GM12878 (cell line): ENCODE data around the gene ZMAT3. TPM values are rescaled to one million over a fixed set of nuclear protein-coding genes. Genes with fewer than 3 reads are reported as not detected.

Source experiments
- ATAC-seq: fragments of 200-7000 bp; cut with Tn5 transposase; 3 replicates; pipeline ENCODE4 v1.9.1; 2020; ENCODE audit warnings: mild to moderate bottlenecking, moderate library complexity
- BruUV-seq: library from RNA; stranded (reverse); fragments of 400-500 nt; replicated peaks from 2 replicates; lab custom pipeline; 2021; lab: Mats Ljungman, UMichigan
- CTCF ChIA-PET: fragments of 300-600 bp; sonication (Branson Sonifier 250); formaldehyde crosslinking; extraction: SDS; loops from one replicate; lab custom pipeline; 2021; ENCODE audit warnings: inconsistent platforms; lab: Yijun Ruan, JAX
- POLR2A ChIA-PET: fragments of 350-600 bp; formaldehyde crosslinking; extraction: SDS; loops from one replicate; lab custom pipeline; 2021; ENCODE audit warnings: inconsistent platforms; lab: Charles Lee
- RAD21 ChIA-PET: fragments of 300-600 bp; sonication (Branson Sonifier 250); formaldehyde crosslinking; loops from one replicate; lab custom pipeline; 2023; ENCODE audit warnings: antibody characterized with exemption; ENCODE audit not compliant: unreplicated experiment; lab: Charles Lee
- SMC1A ChIA-PET: fragments of 300-600 bp; sonication (Branson Sonifier 250); formaldehyde crosslinking; loops from one replicate; lab custom pipeline; 2023; ENCODE audit not compliant: unreplicated experiment, uncharacterized antibody; lab: Charles Lee
- DNase-seq: peaks from one replicate; pipeline ENCODE4 v3.0.0-alpha.2; 2011; ENCODE audit warnings: low read depth, low spot score
- FAIRE-seq: peaks from 3 replicates; lab custom pipeline; 2011; peaks lifted over from hg19 to GRCh38; lab: Jason Lieb, UNC
- H2AFZ ChIP-seq: 2 replicates; pipeline ENCODE4 v1.6.0; 2011; ENCODE audit warnings: low read depth, low read length, control low read depth; ENCODE audit not compliant: control insufficient read depth
- H3K27ac ChIP-seq: 2 replicates; pipeline ENCODE4 v1.5.1; 2011; ENCODE audit warnings: control low read depth; ENCODE audit not compliant: control insufficient read depth, insufficient read depth
- H3K27me3 ChIP-seq, 2 experiments: replicated peaks in 1 of 2; 2 replicates each; pipeline versions ENCODE4 v1.6.0 to v1.6.1; 2011; ENCODE audit warnings: low read length in 1 of 2; ENCODE audit not compliant: control insufficient read depth in 2 of 2, insufficient read depth in 2 of 2
- H3K36me3 ChIP-seq, 2 experiments: 2 replicates each; pipeline ENCODE4 v1.5.1; 2011; ENCODE audit warnings: low read length in 1 of 2; ENCODE audit not compliant: control insufficient read depth in 2 of 2, insufficient read depth in 2 of 2
- H3K4me1 ChIP-seq: 2 replicates; pipeline ENCODE4 v1.6.1; 2011; ENCODE audit warnings: mild to moderate bottlenecking, low read length, moderate library complexity, mixed read lengths; ENCODE audit not compliant: control insufficient read depth, insufficient read depth
- H3K4me2 ChIP-seq: 2 replicates; pipeline ENCODE4 v1.6.0; 2011; ENCODE audit warnings: control low read depth; ENCODE audit not compliant: control insufficient read depth, insufficient read depth
- H3K4me3 ChIP-seq: fragments of 200-600 bp; sonication (generic); 2 replicates; pipeline ENCODE4 v1.5.1; 2016
- H3K79me2 ChIP-seq: 2 replicates; pipeline ENCODE4 v1.6.0; 2011; ENCODE audit warnings: low read length; ENCODE audit not compliant: control insufficient read depth, insufficient read depth
- H3K9ac ChIP-seq: 2 replicates; pipeline ENCODE4 v1.8.0; 2011; ENCODE audit warnings: low read length, control low read depth, mixed read lengths; ENCODE audit not compliant: control insufficient read depth, insufficient read depth
- H3K9me3 ChIP-seq: replicated peaks from 3 replicates; pipeline ENCODE4 v1.5.1; 2011; ENCODE audit warnings: mild to moderate bottlenecking, low read length; ENCODE audit not compliant: control insufficient read depth, insufficient read depth
- H4K20me1 ChIP-seq: 2 replicates; pipeline ENCODE4 v1.6.0; 2011; ENCODE audit not compliant: control insufficient read depth, insufficient read depth
- CHD1 ChIP-seq: IDR thresholded peaks from 2 replicates; pipeline ENCODE4 v1.6.1; 2012; ENCODE audit warnings: low read depth, low read length, improper control_type of control experiment
- FOXM1 ChIP-seq: IDR thresholded peaks from 2 replicates; pipeline ENCODE4 v1.6.1; 2012; ENCODE audit warnings: low read depth, mild to moderate bottlenecking, inconsistent platforms, low read length, moderate library complexity
- IRF4 ChIP-seq: IDR thresholded peaks from 2 replicates; pipeline ENCODE4 v1.6.1; 2011; ENCODE audit warnings: low read depth, low read length
- JUNB ChIP-seq: IDR thresholded peaks from 2 replicates; pipeline ENCODE4 v1.6.1; 2016; ENCODE audit warnings: antibody characterized with exemption, mild to moderate bottlenecking
- MTA2 ChIP-seq: fragments of 450-650 bp; IDR thresholded peaks from 2 replicates; pipeline ENCODE4 v1.6.1; 2016; ENCODE audit warnings: low read depth, mild to moderate bottlenecking, moderate library complexity
- POLR2AphosphoS2 ChIP-seq: IDR thresholded peaks from 2 replicates; pipeline ENCODE4 v1.6.1; 2011; ENCODE audit warnings: low read depth, mild to moderate bottlenecking, low read length, improper control_type of control experiment, moderate library complexity
- RUNX3 ChIP-seq: IDR thresholded peaks from 2 replicates; pipeline ENCODE4 v1.6.1; 2012; ENCODE audit warnings: low read length, inconsistent platforms
- in situ Hi-C: fragments of 300-500 bp; cut with MboI; formaldehyde crosslinking; loops from 9 replicates; pipeline ENCODE4 v1.14.3; 2018; ENCODE audit warnings: mixed read lengths
- intact Hi-C: fragments of 100-400 bp; cut with micrococcal nuclease; formaldehyde crosslinking; loops from one replicate; pipeline ENCODE4 v1.14.2; 2022; ENCODE audit not compliant: unreplicated experiment
- polyA plus RNA-seq, 11 experiments: library from polyadenylated mRNA; depleted of rRNA in 4 of 11; unstranded in 6 of 11; stranded (reverse) in 5 of 11; fragments of >200 nt; fragmentation: Nextera tagmentation in 4 of 11; fragmentation: Illumina TruSeq in 1 of 11; extraction: Ambion mirVana in 4 of 11; extraction: Trizol in 1 of 11; gene quantifications; 1 replicate in 1 of 11; 2 replicates in 10 of 11; pipeline versions ENCODE4 v1.2.1 to v1.2.3, GENCODE V29; 2011 to 2016; ENCODE audit warnings: inconsistent platforms in 2 of 11, missing spikeins in 2 of 11, low read depth in 1 of 11
- total RNA-seq, 4 experiments: library from RNA; depleted of rRNA in 3 of 4; stranded (reverse); fragments of >200 nt in 3 of 4; fragmentation: Illumina TruSeq in 1 of 4; extraction: Trizol in 1 of 4; gene quantifications; 2 replicates each; pipeline versions ENCODE4 v1.2.1 to v1.2.3, GENCODE V29; 2013 to 2021
- TF ChIP-seq, protein P1 (sequence below): IDR thresholded peaks from 2 replicates; pipeline ENCODE4 v1.6.1; 2012; ENCODE audit warnings: low read depth, low read length, improper control_type of control experiment
- TF ChIP-seq, protein P2 (sequence below): fragments of 450-650 bp; IDR thresholded peaks from 2 replicates; pipeline ENCODE4 v1.6.1; 2017; ENCODE audit warnings: mild to moderate bottlenecking, moderate library complexity
- TF ChIP-seq, protein P3 (sequence below): IDR thresholded peaks from 2 replicates; pipeline ENCODE4 v1.6.1; 2011; ENCODE audit warnings: low read depth, mild to moderate bottlenecking, low read length, moderate library complexity, borderline replicate concordance; ENCODE audit errors: extremely low read depth

ZMAT3 gene
- total and polyA plus RNA-seq, 10 of the 15 experiments (the other 5 are each of a cell fraction or from before 2014, with no cell fraction given), result 6.2 to 55.9 (median 25.8) TPM

DNA sequence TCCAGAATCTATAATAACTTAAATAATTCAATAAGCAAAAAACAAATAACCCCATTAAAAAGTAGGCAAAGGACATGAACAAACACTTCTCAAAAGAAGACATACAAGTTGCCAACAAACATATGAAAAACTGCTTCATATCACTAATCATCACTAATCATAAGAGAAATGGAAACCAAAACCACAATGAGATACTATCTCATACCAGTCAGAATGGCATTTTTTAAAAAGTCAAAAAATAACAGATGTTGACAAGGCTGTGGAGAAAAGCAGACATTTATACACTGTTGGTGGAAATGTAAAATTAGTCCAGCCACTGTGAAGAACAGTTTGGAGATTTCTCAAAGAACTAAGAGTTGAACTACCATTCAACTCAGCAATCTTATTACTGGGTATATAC is 19.5 kb upstream of the ZMAT3 start:
- in situ Hi-C loops, result no loop called here
- ChIA-PET RAD21 (interaction anchor here (0.6 kb wide), 1 partner anchor 21 kb away, joined by 3 read pairs; no protein-coding TSS in a partner anchor), CTCF (no interaction called here)

More for the DNA sequence above, 19.5 kb upstream of the ZMAT3 start:
- ChIA-PET SMC1A (interaction anchor here (0.7 to 1.9 kb wide), 8 partner anchors 10 to 382 kb away, joined by 3 to 7 read pairs (median 3); no protein-coding TSS in a partner anchor), POLR2A (interaction anchor here (0.7 kb wide), 1 partner anchor 215 kb away, joined by 3 read pairs; no protein-coding TSS in a partner anchor)
- no peaks in the 10 kb centered on the region for H3K36me3 ChIP-seq
- no peak overlapping the region for H3K9ac ChIP-seq
- TF ChIP-seq MTA2, result peak; percentile 44; the same call in 1 of the 2 replicates
- no peak for TF ChIP-seq POLR2AphosphoS2
- TF ChIP-seq JUNB, result peak; percentile 71
- TF ChIP-seq CHD1, result no peak
- TF ChIP-seq RUNX3, result peak; percentile 65; the same call in 1 of the 2 replicates
- TF ChIP-seq, protein P1, sequence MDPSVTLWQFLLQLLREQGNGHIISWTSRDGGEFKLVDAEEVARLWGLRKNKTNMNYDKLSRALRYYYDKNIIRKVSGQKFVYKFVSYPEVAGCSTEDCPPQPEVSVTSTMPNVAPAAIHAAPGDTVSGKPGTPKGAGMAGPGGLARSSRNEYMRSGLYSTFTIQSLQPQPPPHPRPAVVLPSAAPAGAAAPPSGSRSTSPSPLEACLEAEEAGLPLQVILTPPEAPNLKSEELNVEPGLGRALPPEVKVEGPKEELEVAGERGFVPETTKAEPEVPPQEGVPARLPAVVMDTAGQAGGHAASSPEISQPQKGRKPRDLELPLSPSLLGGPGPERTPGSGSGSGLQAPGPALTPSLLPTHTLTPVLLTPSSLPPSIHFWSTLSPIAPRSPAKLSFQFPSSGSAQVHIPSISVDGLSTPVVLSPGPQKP, result no peak
- 0 out of 2 replicates have a peak, but pooled peaks have one; percentile 14 for TF ChIP-seq IRF4
- TF ChIP-seq, protein P2, sequence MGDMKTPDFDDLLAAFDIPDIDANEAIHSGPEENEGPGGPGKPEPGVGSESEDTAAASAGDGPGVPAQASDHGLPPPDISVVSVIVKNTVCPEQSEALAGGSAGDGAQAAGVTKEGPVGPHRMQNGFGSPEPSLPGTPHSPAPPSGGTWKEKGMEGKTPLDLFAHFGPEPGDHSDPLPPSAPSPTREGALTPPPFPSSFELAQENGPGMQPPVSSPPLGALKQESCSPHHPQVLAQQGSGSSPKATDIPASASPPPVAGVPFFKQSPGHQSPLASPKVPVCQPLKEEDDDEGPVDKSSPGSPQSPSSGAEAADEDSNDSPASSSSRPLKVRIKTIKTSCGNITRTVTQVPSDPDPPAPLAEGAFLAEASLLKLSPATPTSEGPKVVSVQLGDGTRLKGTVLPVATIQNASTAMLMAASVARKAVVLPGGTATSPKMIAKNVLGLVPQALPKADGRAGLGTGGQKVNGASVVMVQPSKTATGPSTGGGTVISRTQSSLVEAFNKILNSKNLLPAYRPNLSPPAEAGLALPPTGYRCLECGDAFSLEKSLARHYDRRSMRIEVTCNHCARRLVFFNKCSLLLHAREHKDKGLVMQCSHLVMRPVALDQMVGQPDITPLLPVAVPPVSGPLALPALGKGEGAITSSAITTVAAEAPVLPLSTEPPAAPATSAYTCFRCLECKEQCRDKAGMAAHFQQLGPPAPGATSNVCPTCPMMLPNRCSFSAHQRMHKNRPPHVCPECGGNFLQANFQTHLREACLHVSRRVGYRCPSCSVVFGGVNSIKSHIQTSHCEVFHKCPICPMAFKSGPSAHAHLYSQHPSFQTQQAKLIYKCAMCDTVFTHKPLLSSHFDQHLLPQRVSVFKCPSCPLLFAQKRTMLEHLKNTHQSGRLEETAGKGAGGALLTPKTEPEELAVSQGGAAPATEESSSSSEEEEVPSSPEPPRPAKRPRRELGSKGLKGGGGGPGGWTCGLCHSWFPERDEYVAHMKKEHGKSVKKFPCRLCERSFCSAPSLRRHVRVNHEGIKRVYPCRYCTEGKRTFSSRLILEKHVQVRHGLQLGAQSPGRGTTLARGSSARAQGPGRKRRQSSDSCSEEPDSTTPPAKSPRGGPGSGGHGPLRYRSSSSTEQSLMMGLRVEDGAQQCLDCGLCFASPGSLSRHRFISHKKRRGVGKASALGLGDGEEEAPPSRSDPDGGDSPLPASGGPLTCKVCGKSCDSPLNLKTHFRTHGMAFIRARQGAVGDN, result no peak
- TF ChIP-seq FOXM1, result peak; percentile 28; the same call in 1 of the 2 replicates
- TF ChIP-seq, protein P3, sequence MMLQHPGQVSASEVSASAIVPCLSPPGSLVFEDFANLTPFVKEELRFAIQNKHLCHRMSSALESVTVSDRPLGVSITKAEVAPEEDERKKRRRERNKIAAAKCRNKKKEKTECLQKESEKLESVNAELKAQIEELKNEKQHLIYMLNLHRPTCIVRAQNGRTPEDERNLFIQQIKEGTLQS, result no peak
- BruUV-seq, result no TSS peak
- no peaks in the 10 kb centered on the region; the same call in 2 of the 3 replicates for H3K9me3 ChIP-seq
- H2AFZ ChIP-seq, result no peak overlapping the region
- no peaks in the 10 kb centered on the region for H3K27me3 ChIP-seq
- no peak overlapping the region for H3K27ac ChIP-seq
- no peak overlapping the region for H3K4me3 ChIP-seq
- no peaks in the 10 kb centered on the region for H3K79me2 ChIP-seq
- intact Hi-C loops, result no loop called here
- no peaks in the 10 kb centered on the region for H4K20me1 ChIP-seq
- H3K4me1 ChIP-seq, result no peaks in the 10 kb centered on the region
- no peak for DNase-seq
- peak; percentile 35 for FAIRE-seq
- H3K4me2 ChIP-seq, result no peak overlapping the region
- peak; percentile 77 for ATAC-seq
